K562 (cell line): ENCODE results near the gene ROR2. TPM values are rescaled to one million over a fixed set of nuclear protein-coding genes. Genes with fewer than 3 reads are reported as not detected.
"Not testable (repeated sequence)": the region's sequence is repeated elsewhere in the genome, so short reads cannot be mapped to it uniquely, and the experiment has no call there.

Experiments used
- ATAC-seq: fragments of 200-7000 bp; cut with Tn5 transposase; 3 replicates; pipeline ENCODE4 v1.9.1; 2020; ENCODE audit warnings: moderate library complexity
- BruUV-seq: library from RNA; stranded (reverse); fragments of 400-500 nt; replicated peaks from 2 replicates; lab custom pipeline; 2021; lab: Mats Ljungman, UMichigan
- CTCF ChIA-PET: fragments of 300-600 bp; formaldehyde crosslinking; extraction: SDS; loops from one replicate; lab custom pipeline; 2021; ENCODE audit warnings: low intra/inter-chr PET ratio; lab: Yijun Ruan, JAX
- POLR2A ChIA-PET: fragments of 300-600, 350-650 bp; sonication (Branson Sonifier 250); formaldehyde crosslinking; extraction: SDS; loops from one replicate; lab custom pipeline; 2021; ENCODE audit warnings: antibody characterized with exemption, inconsistent platforms; lab: Yijun Ruan, JAX
- DNase-seq, 4 experiments: peaks; one replicate each; pipeline versions ENCODE4 v3.0.0 to v3.0.0-alpha.2; 2011 to 2018; ENCODE audit warnings: low spot score in 3 of 4, mixed read lengths in 3 of 4; ENCODE audit errors: extremely low read depth in 1 of 4
- FAIRE-seq: peaks from 2 replicates; lab custom pipeline; 2011; peaks lifted over from hg19 to GRCh38; lab: Jason Lieb, UNC
- H2AFZ ChIP-seq: 2 replicates; pipeline ENCODE4 v1.6.0; 2011; ENCODE audit warnings: low read depth, low read length, control low read depth, inconsistent platforms
- H3K27ac ChIP-seq: fragments of 200-600 bp; 3 replicates; pipeline ENCODE4 v1.8.0; 2011; ENCODE audit warnings: low read depth, mild to moderate bottlenecking, control low read depth, inconsistent platforms, low read length, moderate library complexity, mixed read lengths; ENCODE audit errors: extremely low read depth
- H3K27me3 ChIP-seq, 2 experiments: fragments of 300-600 bp in 1 of 2; 2 replicates in 1 of 2; 3 replicates in 1 of 2; pipeline versions ENCODE4 v1.6.0 to v1.8.0; 2011; ENCODE audit warnings: inconsistent platforms in 2 of 2, low read length in 2 of 2, mild to moderate bottlenecking in 1 of 2, mixed read lengths in 1 of 2, moderate library complexity in 1 of 2; ENCODE audit not compliant: control insufficient read depth in 2 of 2, insufficient read depth in 2 of 2
- H3K36me3 ChIP-seq: fragments of 300-600 bp; 3 replicates; pipeline ENCODE4 v1.8.0; 2011; ENCODE audit warnings: mild to moderate bottlenecking, low read length, inconsistent platforms; ENCODE audit not compliant: control insufficient read depth, insufficient read depth
- H3K4me1 ChIP-seq, 2 experiments: fragments of 200-600 bp in 1 of 2; replicated peaks in 1 of 2; 2 replicates in 1 of 2; 3 replicates in 1 of 2; pipeline versions ENCODE4 v1.5.1 to v1.8.0; 2011; ENCODE audit warnings: inconsistent platforms in 2 of 2, low read length in 2 of 2, mild to moderate bottlenecking in 1 of 2, mixed read lengths in 1 of 2, moderate library complexity in 1 of 2; ENCODE audit not compliant: control insufficient read depth in 2 of 2, insufficient read depth in 2 of 2
- H3K4me2 ChIP-seq: 2 replicates; pipeline ENCODE4 v1.6.1; 2011; ENCODE audit warnings: low read length, control low read depth, inconsistent platforms, mixed read lengths; ENCODE audit not compliant: insufficient read depth
- H3K4me3 ChIP-seq: fragments of 200-600 bp; sonication (generic), shearing (Covaris generic); 2 replicates; pipeline ENCODE4 v1.5.1; 2016; ENCODE audit warnings: control low read depth, inconsistent platforms
- H3K79me2 ChIP-seq: fragments of 200-600 bp; 3 replicates; pipeline ENCODE4 v1.8.0; 2011; ENCODE audit warnings: low read length, inconsistent platforms; ENCODE audit not compliant: control insufficient read depth, insufficient read depth
- H3K9ac ChIP-seq, 2 experiments: 2 replicates each; pipeline versions ENCODE4 v1.6.0 to v1.6.1; 2011; ENCODE audit warnings: low read depth in 2 of 2, low read length in 2 of 2, control low read depth in 1 of 2, inconsistent platforms in 1 of 2, mild to moderate bottlenecking in 1 of 2, mixed read lengths in 1 of 2; ENCODE audit not compliant: insufficient read depth in 1 of 2
- H3K9me1 ChIP-seq: one replicate; pipeline ENCODE4 v1.6.0; 2011; ENCODE audit warnings: inconsistent platforms, mild to moderate bottlenecking, low read length, moderate library complexity; ENCODE audit not compliant: control insufficient read depth, insufficient read depth
- H3K9me3 ChIP-seq: replicated peaks from 2 replicates; pipeline ENCODE4 v1.5.1; 2011; ENCODE audit warnings: low read depth, low read length, inconsistent platforms; ENCODE audit not compliant: control insufficient read depth, insufficient read depth
- H4K20me1 ChIP-seq: replicated peaks from 2 replicates; pipeline ENCODE4 v1.6.1; 2011; ENCODE audit warnings: low read length, inconsistent platforms, mixed read lengths; ENCODE audit not compliant: control insufficient read depth, insufficient read depth
- HEY1 ChIP-seq: fragments of 250-450 bp; sonication (Bioruptor Pico); IDR thresholded peaks from 2 replicates; pipeline ENCODE4 v1.5.0; 2020; ENCODE audit warnings: mild to moderate bottlenecking, moderate library complexity, borderline replicate concordance
- HSF4 ChIP-seq: fragments of 250-450 bp; sonication (Bioruptor Pico); IDR thresholded peaks from 2 replicates; pipeline ENCODE4 v2.1.2; 2022; ENCODE audit warnings: mild to moderate bottlenecking, moderate library complexity, borderline replicate concordance
- POLR3A ChIP-seq: IDR thresholded peaks from 2 replicates; pipeline ENCODE4 v1.6.1; 2011; ENCODE audit warnings: borderline replicate concordance, mild to moderate bottlenecking, moderate library complexity; ENCODE audit not compliant: insufficient read length, insufficient read depth; ENCODE audit errors: extremely low read depth
- TCF3 ChIP-seq: sonication (generic); formaldehyde crosslinking; IDR thresholded peaks from 2 replicates; pipeline ENCODE4 v1.4.0; 2020; ENCODE audit warnings: mild to moderate bottlenecking, missing genetic modification reagents
- ZBTB40 ChIP-seq, 2 experiments: fragments of 450-650 bp in 1 of 2; sonication (generic) in 1 of 2; formaldehyde crosslinking in 1 of 2; IDR thresholded peaks; 2 replicates each; pipeline versions ENCODE4 v1.7.1 to v1.9.0; 2016 to 2022; ENCODE audit warnings: inconsistent platforms in 1 of 2, mild to moderate bottlenecking in 1 of 2, missing genetic modification reagents in 1 of 2
- ZNF76 ChIP-seq: fragments of 250-450 bp; sonication (Bioruptor Pico); IDR thresholded peaks from 2 replicates; pipeline ENCODE4 v1.4.0; 2020; ENCODE audit warnings: mild to moderate bottlenecking, moderate library complexity, borderline replicate concordance
- WGBS: fragments of 100-300 bp; shearing (Covaris generic); methylation state at CpG from one replicate; pipeline ENCODE4 v1.1.6; 2016; ENCODE audit warnings: low coverage, mixed read lengths; ENCODE audit not compliant: insufficient coverage; ENCODE audit errors: missing lambda C conversion rate; 5-methylcytosine and 5-hydroxymethylcytosine counted together
- in situ Hi-C: fragments of 300-500 bp; cut with MboI; formaldehyde crosslinking; loops from 4 replicates; pipeline ENCODE4 v1.15.0; 2018; ENCODE audit warnings: inconsistent platforms, mixed read lengths
- intact Hi-C: fragments of 100-400 bp; cut with micrococcal nuclease; formaldehyde crosslinking; loops from 2 replicates; pipeline ENCODE4 v1.14.2; 2022
- polyA plus RNA-seq, 8 experiments: library from polyadenylated mRNA; depleted of rRNA in 4 of 8; stranded (reverse) in 5 of 8; unstranded in 3 of 8; fragments of >200 nt; fragmentation: Nextera tagmentation in 2 of 8; fragmentation: Illumina TruSeq in 1 of 8; extraction: Ambion mirVana in 2 of 8; extraction: Trizol in 1 of 8; gene quantifications; 2 replicates each; pipeline versions ENCODE4 v1.2.1 to v1.2.3, GENCODE V29; 2011 to 2014; ENCODE audit warnings: inconsistent platforms in 1 of 8, missing spikeins in 1 of 8
- total RNA-seq, 7 experiments: library from RNA; depleted of rRNA in 6 of 7; stranded (reverse); fragments of >200 nt in 6 of 7; fragmentation: Illumina TruSeq in 2 of 7; extraction: Trizol in 2 of 7; gene quantifications; 2 replicates each; pipeline versions ENCODE4 v1.2.1 to v1.2.3, GENCODE V29; 2011 to 2021; ENCODE audit warnings: low replicate concordance in 1 of 7

The ROR2 gene
- total and polyA plus RNA-seq, 9 of the 15 experiments (the other 6 are each of a cell fraction or from before 2014, with no cell fraction given), result 5.6 to 33.8 (median 15.3) TPM

- Histone ChIP-seq H3K27ac (no peak overlapping the region), H3K36me3 (no peaks in the 10 kb centered on the region), H3K27me3 (peaks cover 6 to 9% of the 10 kb centered on the region in 2 experiments; a peak in 3 of 5 replicates), H3K4me1 (no peaks in the 10 kb centered on the region), H2AFZ (no peak overlapping the region), H3K4me2 (no peak overlapping the region), H3K4me3 (no peak overlapping the region), H3K9ac (no peak overlapping the region), H3K9me1 (no peaks in the 10 kb centered on the region), H3K79me2 (no peaks in the 10 kb centered on the region), H3K9me3 (no peaks in the 10 kb centered on the region), H4K20me1 (no peaks in the 10 kb centered on the region)
- BruUV-seq, result no TSS peak
- FAIRE-seq (no peak), ATAC-seq (no peak), DNase-seq (no peak)
- ChIA-PET CTCF (no interaction called here), POLR2A (no interaction called here)
- in situ Hi-C loops, result no loop called here
- intact Hi-C loops, result no loop called here
- TF ChIP-seq HEY1 (no peak), HSF4 (CRISPR knock-in tag) (no peak), ZNF76 (CRISPR knock-in tag) (no peak), TCF3 (CRISPR knock-in tag) (no peak), POLR3A (no peak)
Observed at GRCh38 chr9:91623004-91623403, 327.0 kb downstream of the ROR2 start.

GRCh38 chr9:91622121-91622520 lies 327.9 kb downstream of the ROR2 start:
- H4K20me1 ChIP-seq; H3K36me3 ChIP-seq; in situ Hi-C loops; H3K9ac ChIP-seq; H3K4me2 ChIP-seq; CTCF ChIA-PET; H2AFZ ChIP-seq; H3K4me3 ChIP-seq; FAIRE-seq; ATAC-seq; H3K27ac ChIP-seq; H3K4me1 ChIP-seq; H3K27me3 ChIP-seq; H3K79me2 ChIP-seq; DNase-seq; intact Hi-C loops; POLR2A ChIA-PET; H3K9me3 ChIP-seq; BruUV-seq; H3K9me1 ChIP-seq; TF ChIP-seq ZBTB40 (CRISPR knock-in tag; IDR thresholded peaks at IDR 0.05): not testable (repeated sequence)
- WGBS, result 3% methylated on average over 3 of the region's 3 CpGs
- TF ChIP-seq ZBTB40 (IDR thresholded peaks at IDR 0.05), result peak; percentile 70
